Ishikawa (cell line): ENCODE data around the gene TMEM232.

Experiments
- CEBPB ChIP-seq: IDR thresholded peaks from 2 replicates; pipeline ENCODE4 v1.6.1; 2012
- CREB1 ChIP-seq: IDR thresholded peaks from 2 replicates; pipeline ENCODE4 v1.6.1; 2012; ENCODE audit warnings: low read depth
- EGR1 ChIP-seq: IDR thresholded peaks from 2 replicates; pipeline ENCODE4 v1.6.1; 2012
- EP300 ChIP-seq: IDR thresholded peaks from 2 replicates; pipeline ENCODE4 v1.6.1; 2012; ENCODE audit warnings: borderline replicate concordance
- FOXM1 ChIP-seq: IDR thresholded peaks from 2 replicates; pipeline ENCODE4 v1.6.1; 2012; ENCODE audit warnings: low read depth, borderline replicate concordance
- MAX ChIP-seq: IDR thresholded peaks from 2 replicates; pipeline ENCODE4 v1.6.1; 2012
- NFIC ChIP-seq: IDR thresholded peaks from 2 replicates; pipeline ENCODE4 v1.6.1; 2012
- RAD21 ChIP-seq: IDR thresholded peaks from 2 replicates; pipeline ENCODE4 v1.6.1; 2012; ENCODE audit warnings: low read depth
- REST ChIP-seq: IDR thresholded peaks from 2 replicates; pipeline ENCODE4 v1.6.1; 2012; ENCODE audit warnings: low read depth, mild to moderate bottlenecking
- TAF1 ChIP-seq: IDR thresholded peaks from 2 replicates; pipeline ENCODE4 v1.6.1; 2012; ENCODE audit warnings: low read depth, mild to moderate bottlenecking
- TCF12 ChIP-seq: IDR thresholded peaks from 2 replicates; pipeline ENCODE4 v1.6.1; 2012; ENCODE audit warnings: low read depth
- TEAD4 ChIP-seq: IDR thresholded peaks from 2 replicates; pipeline ENCODE4 v1.6.1; 2012
- USF1 ChIP-seq: IDR thresholded peaks from 2 replicates; pipeline ENCODE4 v1.6.1; 2012
- YY1 ChIP-seq: IDR thresholded peaks from 2 replicates; pipeline ENCODE4 v1.6.1; 2012; ENCODE audit warnings: low read depth
- ZBTB7A ChIP-seq: IDR thresholded peaks from 2 replicates; pipeline ENCODE4 v1.6.1; 2012; ENCODE audit warnings: low read depth

The TMEM232 gene

GRCh38 chr5:110517396-110517795, 209.1 kb downstream of the TMEM232 start:
- no peak for TF ChIP-seq RAD21

GRCh38 chr5:110514030-110514429, 212.4 kb downstream of the TMEM232 start:
- no peak for TF ChIP-seq USF1
- TF ChIP-seq CREB1 = no peak
- no peak for TF ChIP-seq TEAD4
- TF ChIP-seq REST = no peak
- TF ChIP-seq TAF1 = no peak
- no peak for TF ChIP-seq FOXM1
- TF ChIP-seq EP300 = no peak
- TF ChIP-seq CEBPB = no peak
- TF ChIP-seq YY1 = no peak

- no peak for TF ChIP-seq NFIC
Observed at GRCh38 chr5:110512266-110512665, 214.2 kb downstream of the TMEM232 start.

- no peak for TF ChIP-seq EP300
- no peak for TF ChIP-seq TCF12
- TF ChIP-seq MAX = no peak
- no peak for TF ChIP-seq NFIC
- TF ChIP-seq CREB1 = no peak
- TF ChIP-seq TEAD4 = no peak
- no peak for TF ChIP-seq USF1
- TF ChIP-seq RAD21 = no peak
- no peak for TF ChIP-seq FOXM1
- no peak for TF ChIP-seq EGR1
Observed at GRCh38 chr5:110510146-110510545, 216.3 kb downstream of the TMEM232 start.

GRCh38 chr5:110507972-110508371, 218.5 kb downstream of the TMEM232 start:
- TF ChIP-seq USF1 (no peak), MAX (no peak), FOXM1 (no peak), EP300 (no peak), RAD21 (no peak), REST (no peak), TAF1 (no peak), NFIC (no peak), EGR1 (no peak), YY1 (no peak), ZBTB7A (no peak), CEBPB (no peak), TEAD4 (no peak), TCF12 (no peak), CREB1 (no peak)

- TF ChIP-seq TEAD4 = no peak
- no peak for TF ChIP-seq NFIC
- TF ChIP-seq EGR1 = no peak
- TF ChIP-seq MAX = no peak
- TF ChIP-seq USF1 = no peak
- TF ChIP-seq CREB1 = no peak
- TF ChIP-seq REST = no peak
- no peak for TF ChIP-seq TAF1
- TF ChIP-seq TCF12 = no peak
- no peak for TF ChIP-seq EP300
- no peak for TF ChIP-seq YY1
- TF ChIP-seq ZBTB7A = no peak
Observed at GRCh38 chr5:110506378-110506777, 220.1 kb downstream of the TMEM232 start.
